Measurements from ENCODE around the gene OXNAD1. TPM values are rescaled to one million over a fixed set of nuclear protein-coding genes. Genes with fewer than 3 reads are reported as not detected.

Gene OXNAD1
- total RNA-seq, 6 experiments from 2014 or later: 8.1 to 27.2 (median 16.2) TPM

DNA sequence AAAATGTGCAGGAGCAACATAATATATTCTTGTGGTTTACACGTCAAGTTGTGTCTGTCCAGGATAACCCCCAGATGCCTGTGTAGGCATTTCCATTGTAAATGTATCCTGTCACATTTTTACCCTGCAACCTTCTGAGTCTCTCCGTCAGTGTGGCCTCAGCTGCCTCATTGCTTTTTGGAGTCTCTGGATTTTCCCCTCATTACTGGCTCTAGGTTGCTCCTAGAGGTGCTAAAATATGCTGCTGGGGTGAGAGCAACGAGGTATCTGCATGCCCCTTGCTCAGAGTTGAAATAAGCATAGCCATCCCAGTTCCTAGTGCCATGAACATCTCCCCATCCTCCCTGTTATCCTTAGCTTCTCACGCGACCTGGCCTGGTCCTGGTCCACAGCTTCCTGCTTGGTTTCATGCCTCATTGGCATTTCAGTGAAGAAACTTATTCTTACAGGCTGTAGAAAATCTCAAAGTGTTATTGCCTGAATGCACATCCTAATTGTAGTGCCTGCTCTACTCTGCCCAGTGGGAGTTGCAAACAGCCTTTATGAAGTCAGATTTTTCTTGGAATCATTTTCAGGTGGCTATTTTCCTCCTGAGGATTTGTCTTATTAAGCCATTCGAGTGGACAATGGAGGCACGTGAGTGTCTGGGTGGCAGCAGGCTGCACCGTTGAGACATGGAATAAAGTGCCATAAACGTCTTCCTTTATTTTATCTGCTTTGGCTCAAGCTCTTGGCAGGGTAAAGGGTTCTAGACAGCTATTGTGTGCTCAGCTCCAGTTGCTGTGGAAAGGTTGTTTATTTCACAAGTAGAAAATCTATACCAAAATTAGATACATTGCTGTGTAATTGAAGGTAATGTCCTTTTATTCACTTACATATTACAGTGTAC is 33.2 kb downstream of the OXNAD1 start:
- H3K36me3 ChIP-seq: peaks cover 0 to 22% (median 3%) of the 10 kb centered on the region in 4 donors
- no peaks in the 10 kb centered on the region for H3K27me3 ChIP-seq
- DNase-seq (no peak), ATAC-seq (no peak)
- intact Hi-C loops (cut with DNase I): no loop called here
- 83% methylated on average over 8 of the region's 9 CpGs for WGBS (ENCODE audit: insufficient coverage, low coverage, low lambda C conversion rate, missing lambda C conversion rate)
- no peak overlapping the region for H3K4me3 ChIP-seq
- H3K27ac ChIP-seq: no peak overlapping the region
- peaks cover 0 to 1% (median 0%) of the 10 kb centered on the region in 4 donors for H3K4me1 ChIP-seq
- H3K9me3 ChIP-seq: peaks cover 0 to 5% (median 0%) of the 10 kb centered on the region in 4 donors
- TF ChIP-seq POLR2A (IDR thresholded peaks at IDR 0.05): no peak

DNA sequence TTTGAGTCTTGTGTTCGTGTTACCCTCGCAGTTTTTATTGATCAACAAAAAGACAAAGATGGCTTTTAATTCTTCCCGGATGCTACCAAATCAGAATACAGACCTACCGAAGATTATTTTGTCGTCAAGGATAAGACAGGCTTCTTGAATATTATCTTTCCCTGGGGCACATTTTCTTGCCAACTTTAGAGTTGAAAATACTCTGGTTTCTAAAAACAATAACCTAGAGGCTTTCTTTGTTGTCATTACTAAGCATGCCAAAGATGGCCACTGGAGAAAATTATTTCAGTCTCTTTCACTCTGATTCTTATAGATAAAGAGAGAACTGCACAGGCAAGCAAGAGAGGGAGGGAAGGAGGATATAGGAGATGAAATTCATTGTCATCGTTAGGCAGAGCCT is 33.9 kb downstream of the OXNAD1 start:
- peaks cover 0 to 8% (median 0%) of the 10 kb centered on the region in 4 donors for H3K4me1 ChIP-seq
- ATAC-seq (no peak), DNase-seq (no peak)
- no peak overlapping the region for H3K27ac ChIP-seq
- no peak overlapping the region for H3K4me3 ChIP-seq
- TF ChIP-seq, protein P1, sequence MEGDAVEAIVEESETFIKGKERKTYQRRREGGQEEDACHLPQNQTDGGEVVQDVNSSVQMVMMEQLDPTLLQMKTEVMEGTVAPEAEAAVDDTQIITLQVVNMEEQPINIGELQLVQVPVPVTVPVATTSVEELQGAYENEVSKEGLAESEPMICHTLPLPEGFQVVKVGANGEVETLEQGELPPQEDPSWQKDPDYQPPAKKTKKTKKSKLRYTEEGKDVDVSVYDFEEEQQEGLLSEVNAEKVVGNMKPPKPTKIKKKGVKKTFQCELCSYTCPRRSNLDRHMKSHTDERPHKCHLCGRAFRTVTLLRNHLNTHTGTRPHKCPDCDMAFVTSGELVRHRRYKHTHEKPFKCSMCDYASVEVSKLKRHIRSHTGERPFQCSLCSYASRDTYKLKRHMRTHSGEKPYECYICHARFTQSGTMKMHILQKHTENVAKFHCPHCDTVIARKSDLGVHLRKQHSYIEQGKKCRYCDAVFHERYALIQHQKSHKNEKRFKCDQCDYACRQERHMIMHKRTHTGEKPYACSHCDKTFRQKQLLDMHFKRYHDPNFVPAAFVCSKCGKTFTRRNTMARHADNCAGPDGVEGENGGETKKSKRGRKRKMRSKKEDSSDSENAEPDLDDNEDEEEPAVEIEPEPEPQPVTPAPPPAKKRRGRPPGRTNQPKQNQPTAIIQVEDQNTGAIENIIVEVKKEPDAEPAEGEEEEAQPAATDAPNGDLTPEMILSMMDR (IDR thresholded peaks at IDR 0.05): no peak
- TF ChIP-seq POLR2A (IDR thresholded peaks at IDR 0.05): no peak
- no peaks in the 10 kb centered on the region for H3K27me3 ChIP-seq
- 86% methylated on average over 6 of the region's 6 CpGs for WGBS (ENCODE audit: insufficient coverage, low coverage, low lambda C conversion rate, missing lambda C conversion rate)
- peaks cover 0 to 22% (median 3%) of the 10 kb centered on the region in 4 donors for H3K36me3 ChIP-seq
- H3K9me3 ChIP-seq: no peaks in the 10 kb centered on the region
- intact Hi-C loops (cut with DNase I): no loop called here

DNA sequence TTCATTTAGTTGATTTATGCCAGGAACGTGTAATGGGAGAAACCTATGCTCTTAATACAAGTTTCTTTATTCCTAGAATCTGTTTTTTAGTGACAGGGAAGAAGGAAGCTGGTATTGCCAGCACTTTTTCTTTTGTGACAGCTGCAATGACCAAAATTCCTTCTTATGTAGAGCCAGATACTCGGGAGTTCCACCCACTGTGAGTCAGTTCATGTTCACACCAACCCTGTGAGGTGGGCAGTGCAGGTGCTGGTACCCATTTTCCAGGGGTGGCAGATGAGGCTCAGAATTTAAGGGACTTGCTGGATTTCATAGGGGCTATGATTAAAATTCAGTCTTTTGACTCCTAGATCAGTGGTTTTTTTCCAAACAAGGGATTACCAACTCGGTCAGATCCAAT is 34.7 kb downstream of the OXNAD1 start:
- intact Hi-C loops (cut with DNase I): no loop called here
- ATAC-seq: no peak
- H3K9me3 ChIP-seq: no peaks in the 10 kb centered on the region
- peaks cover 0 to 22% (median 3%) of the 10 kb centered on the region in 4 donors for H3K36me3 ChIP-seq
- TF ChIP-seq, protein P1 (IDR thresholded peaks at IDR 0.05): no peak
- no peak for TF ChIP-seq POLR2A (IDR thresholded peaks at IDR 0.05)
- DNase-seq: no peak
- H3K4me1 ChIP-seq: peaks cover 0 to 16% (median 4%) of the 10 kb centered on the region in 4 donors
- H3K27ac ChIP-seq: no peak overlapping the region
- no peak overlapping the region for H3K4me3 ChIP-seq
- H3K27me3 ChIP-seq: no peaks in the 10 kb centered on the region
- WGBS (ENCODE audit: insufficient coverage, low coverage, low lambda C conversion rate, missing lambda C conversion rate): 76% methylated on average over 3 of the region's 3 CpGs

DNA sequence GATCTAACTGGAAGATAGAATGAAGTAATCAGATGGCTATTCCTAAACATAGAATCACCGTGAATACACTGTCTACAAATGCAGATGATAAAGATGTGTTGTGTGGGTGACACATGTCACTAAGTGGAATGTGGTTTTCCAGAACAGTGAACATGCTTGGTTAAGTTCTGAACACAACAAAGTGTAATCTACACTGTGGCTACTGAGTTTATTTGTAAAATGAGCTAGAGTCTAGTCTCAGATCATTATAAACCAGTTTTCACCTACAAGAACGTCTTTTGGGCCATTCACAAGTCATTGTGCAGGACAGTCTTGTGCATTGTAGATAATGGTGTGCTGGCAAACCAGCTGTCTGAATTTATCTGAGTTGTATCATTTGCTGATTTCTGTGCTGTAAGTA is 35.3 kb downstream of the OXNAD1 start:
- Histone ChIP-seq H3K4me1 (peaks cover 0 to 22% (median 7%) of the 10 kb centered on the region in 4 donors), H3K36me3 (peaks cover 0 to 20% (median 3%) of the 10 kb centered on the region in 4 donors), H3K9me3 (no peaks in the 10 kb centered on the region), H3K4me3 (no peak overlapping the region), H3K27ac (peak overlapping the region in 1 of 3 donors; percentile 16), H3K27me3 (no peaks in the 10 kb centered on the region)
- TF ChIP-seq POLR2A (IDR thresholded peaks at IDR 0.05): no peak
- TF ChIP-seq, protein P1 (IDR thresholded peaks at IDR 0.05): no peak
- ATAC-seq (no peak), DNase-seq (no peak)
- intact Hi-C loops (cut with DNase I): no loop called here
- 66% methylated on average over 2 of the region's 2 CpGs for WGBS (ENCODE audit: insufficient coverage, low coverage, low lambda C conversion rate, missing lambda C conversion rate)

DNA sequence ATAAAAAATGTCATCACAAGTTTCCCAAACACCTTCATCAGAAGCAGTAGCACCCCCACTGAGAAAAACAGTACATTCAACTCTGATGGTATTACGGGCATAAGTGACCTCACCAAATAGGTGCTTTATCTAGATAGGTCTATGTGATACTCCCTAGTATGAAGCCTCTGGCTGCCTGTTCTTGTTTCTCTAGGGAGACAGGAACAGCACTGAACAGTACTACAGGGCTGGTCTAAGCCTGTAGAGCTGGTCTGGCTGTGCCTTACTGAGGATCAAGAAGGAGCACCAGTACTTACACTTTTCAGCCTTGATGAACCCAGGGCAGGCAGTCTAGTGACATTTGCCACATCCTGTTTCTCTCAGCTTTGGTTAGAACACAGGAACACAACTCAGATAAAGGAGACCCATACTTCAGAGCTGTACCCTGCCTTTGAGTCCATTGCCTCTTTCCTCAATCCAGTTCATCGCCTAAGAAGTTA is 35.9 kb downstream of the OXNAD1 start:
- peak; percentile 14 to 53 (median 20) for ATAC-seq
- TF ChIP-seq POLR2A (IDR thresholded peaks at IDR 0.05): no peak
- TF ChIP-seq, protein P1 (IDR thresholded peaks at IDR 0.05): no peak
- WGBS (ENCODE audit: insufficient coverage, low coverage, low lambda C conversion rate, missing lambda C conversion rate): 40% methylated on average over 1 of the region's 2 CpGs
- H3K27me3 ChIP-seq: no peaks in the 10 kb centered on the region
- H3K27ac ChIP-seq: peak overlapping the region in 1 of 3 donors; percentile 16
- DNase-seq: no peak
- H3K9me3 ChIP-seq: no peaks in the 10 kb centered on the region
- intact Hi-C loops (cut with DNase I): no loop called here
- peaks cover 0 to 14% (median 3%) of the 10 kb centered on the region in 4 donors for H3K36me3 ChIP-seq
- no peak overlapping the region for H3K4me3 ChIP-seq
- H3K4me1 ChIP-seq: peaks cover 0 to 27% (median 10%) of the 10 kb centered on the region in 4 donors

Measured in right lobe of liver (tissue), 6 donors.